GM13977 (cell line): Measurements from ENCODE around the gene KRTAP24-1.

Experiments
- DNase-seq: peaks from one replicate; pipeline ENCODE4 v3.0.0; 2012; ENCODE audit warnings: low spot score
- in situ Hi-C: fragments of 300-500 bp; cut with MboI; formaldehyde crosslinking; loops from one replicate; pipeline ENCODE4 v1.12.0; 2022; ENCODE audit warnings: low sequenced_read_pairs, low pct_unique_long_range_greater_than_20kb, mixed read lengths, inconsistent platforms; ENCODE audit not compliant: unreplicated experiment
- TF ChIP-seq, protein P1 (sequence below): IDR thresholded peaks from 2 replicates; pipeline ENCODE4 v1.5.1; 2012; ENCODE audit warnings: mild to moderate bottlenecking, control low read depth; ENCODE audit not compliant: insufficient read depth; ENCODE audit errors: extremely low read depth, missing control alignments

Gene KRTAP24-1

GRCh38 chr21:30243691-30244090 is 39.1 kb downstream of the KRTAP24-1 start:
- DNase-seq, result no peak
- TF ChIP-seq, protein P1, sequence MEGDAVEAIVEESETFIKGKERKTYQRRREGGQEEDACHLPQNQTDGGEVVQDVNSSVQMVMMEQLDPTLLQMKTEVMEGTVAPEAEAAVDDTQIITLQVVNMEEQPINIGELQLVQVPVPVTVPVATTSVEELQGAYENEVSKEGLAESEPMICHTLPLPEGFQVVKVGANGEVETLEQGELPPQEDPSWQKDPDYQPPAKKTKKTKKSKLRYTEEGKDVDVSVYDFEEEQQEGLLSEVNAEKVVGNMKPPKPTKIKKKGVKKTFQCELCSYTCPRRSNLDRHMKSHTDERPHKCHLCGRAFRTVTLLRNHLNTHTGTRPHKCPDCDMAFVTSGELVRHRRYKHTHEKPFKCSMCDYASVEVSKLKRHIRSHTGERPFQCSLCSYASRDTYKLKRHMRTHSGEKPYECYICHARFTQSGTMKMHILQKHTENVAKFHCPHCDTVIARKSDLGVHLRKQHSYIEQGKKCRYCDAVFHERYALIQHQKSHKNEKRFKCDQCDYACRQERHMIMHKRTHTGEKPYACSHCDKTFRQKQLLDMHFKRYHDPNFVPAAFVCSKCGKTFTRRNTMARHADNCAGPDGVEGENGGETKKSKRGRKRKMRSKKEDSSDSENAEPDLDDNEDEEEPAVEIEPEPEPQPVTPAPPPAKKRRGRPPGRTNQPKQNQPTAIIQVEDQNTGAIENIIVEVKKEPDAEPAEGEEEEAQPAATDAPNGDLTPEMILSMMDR, result no peak
- in situ Hi-C loops, result no loop called here

GRCh38 chr21:30240661-30241060 is 42.1 kb downstream of the KRTAP24-1 start:
- in situ Hi-C loops, result no loop called here

DNA sequence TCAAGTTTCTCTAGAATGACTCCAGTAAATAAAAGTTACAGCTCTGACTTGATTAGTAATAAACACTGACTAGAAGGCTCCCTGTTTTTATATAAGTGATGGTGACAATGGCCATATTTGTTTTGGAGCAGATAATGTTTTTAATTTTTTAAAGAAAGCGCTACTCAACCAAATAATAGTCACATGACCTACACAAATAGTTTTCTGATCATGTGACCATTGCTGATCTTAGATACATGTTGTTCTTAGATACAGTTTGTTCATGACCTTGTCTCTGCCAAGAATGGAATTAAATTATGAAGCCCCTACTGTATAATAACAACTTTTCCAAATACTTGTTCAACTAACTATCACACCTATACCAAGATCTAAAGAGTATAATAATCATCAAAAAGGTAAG is 44.6 kb downstream of the KRTAP24-1 start:
- no peak for DNase-seq
- in situ Hi-C loops, result no loop called here
- TF ChIP-seq, protein P1, result no peak

More at GRCh38 chr21:30240661-30241060, 42.1 kb downstream of the KRTAP24-1 start:
- no peak for DNase-seq
- TF ChIP-seq, protein P1, result no peak

GRCh38 chr21:30234643-30235042 is 48.1 kb downstream of the KRTAP24-1 start:
- in situ Hi-C loops, result no loop called here
- DNase-seq, result no peak
- TF ChIP-seq, protein P1, result no peak

- DNase-seq, result no peak
- TF ChIP-seq, protein P1, result no peak
- in situ Hi-C loops, result no loop called here
Measured at GRCh38 chr21:30234050-30234449, 48.7 kb downstream of the KRTAP24-1 start.

GRCh38 chr21:30233228-30234020 is 49.3 kb downstream of the KRTAP24-1 start:
- DNase-seq, result no peak
- in situ Hi-C loops, result no loop called here
- TF ChIP-seq, protein P1, result no peak

DNA sequence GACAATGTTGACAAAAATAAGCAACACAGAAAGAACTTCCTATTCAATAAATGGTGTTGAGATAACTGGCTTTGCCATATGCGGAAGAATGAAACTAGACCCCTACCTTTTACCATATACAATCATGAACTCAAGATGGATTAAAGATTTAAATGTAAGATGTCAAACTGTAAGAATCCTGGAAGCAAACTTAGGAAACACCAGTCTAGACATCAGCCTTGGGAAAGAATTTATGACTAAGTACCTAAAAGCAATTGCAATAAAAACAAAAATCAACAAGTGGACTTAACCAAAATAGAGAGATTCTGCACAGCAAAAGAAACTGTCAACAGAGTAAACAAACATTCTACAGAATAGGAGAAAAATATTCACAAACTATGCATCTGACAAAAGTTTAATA is 50.7 kb downstream of the KRTAP24-1 start:
- TF ChIP-seq, protein P1, result no peak
- no peak for DNase-seq
- in situ Hi-C loops, result no loop called here
